T-helper 1 cell treated with Interleukin-12 subunit alpha and Interleukin-12 subunit beta and Interleukin-4 antibody, amounts not matched to agents 30 ng/mL and 1 ng/mL, for 36 hours (primary cell): ENCODE measurements around the gene BACE1-AS. TPM values are rescaled to one million over a fixed set of nuclear protein-coding genes. Genes with fewer than 3 reads are reported as not detected.

ENCODE experiments used
- intact Hi-C: fragments of 100-400 bp; cut with micrococcal nuclease; formaldehyde crosslinking; loops from one replicate; pipeline ENCODE4 v1.15.1; 2024
- total RNA-seq: library from RNA; stranded (reverse); gene quantifications from 2 replicates; pipeline ENCODE4 v1.2.3, GENCODE V29; 2022

BACE1-AS gene
- total RNA-seq, 1 donor from 2014 or later: 6.1 TPM

- intact Hi-C loops: no loop called here
Measured at GRCh38 chr11:117319214-117319840, 28.2 kb downstream of the BACE1-AS start.

- intact Hi-C loops: loop anchor here (1.0 to 5.0 kb wide), 7 partner anchors 80 to 1755 kb away; partner anchors contain the start of genes BUD13, DDX6, HMBS and SIK3
Measured at GRCh38 chr11:117327255-117327566, 36.1 kb downstream of the BACE1-AS start.

- intact Hi-C loops: loop anchor here (1.0 to 5.0 kb wide), 11 partner anchors 80 to 1755 kb away; partner anchors contain the start of genes BUD13, DDX6, HMBS and PAFAH1B2
Measured at GRCh38 chr11:117327567-117328374, 36.6 kb downstream of the BACE1-AS start, which contains the start of gene CEP164. TSS of gene CEP164 (plus strand) at chr11:117327854. CDS start at chr11:117338587, 10,733 bp downstream.

GRCh38 chr11:117328375-117329010 is 37.3 kb downstream of the BACE1-AS start:
- intact Hi-C loops: loop anchor here (1.0 to 5.0 kb wide), 10 partner anchors 81 to 1754 kb away; partner anchors contain the start of genes BUD13, DDX6, HMBS and PAFAH1B2

GRCh38 chr11:117332843-117333242 is 41.7 kb downstream of the BACE1-AS start:
- intact Hi-C loops: no loop called here

GRCh38 chr11:117333917-117334316 is 42.8 kb downstream of the BACE1-AS start:
- intact Hi-C loops: no loop called here

GRCh38 chr11:117334896-117335295 is 43.8 kb downstream of the BACE1-AS start:
- intact Hi-C loops: no loop called here

- intact Hi-C loops: no loop called here
Measured at GRCh38 chr11:117335399-117335798, 44.3 kb downstream of the BACE1-AS start.

- intact Hi-C loops: no loop called here
Measured at GRCh38 chr11:117337076-117337475, 45.9 kb downstream of the BACE1-AS start.

Other genes starting within 250 kb of the BACE1-AS start
- 40.0 and 43.7 TPM in 2 replicates for gene SIK3, start 192.9 kb upstream of the BACE1-AS start, total RNA-seq
- 52.9 and 63.2 TPM in 2 replicates for gene PAFAH1B2, start 147.1 kb upstream of the BACE1-AS start, total RNA-seq
- 29.2 and 31.8 TPM in 2 replicates for gene SIDT2, start 112.6 kb upstream of the BACE1-AS start, total RNA-seq
- 5.8 and 6.0 TPM in 2 replicates for gene TAGLN, start 92.0 kb upstream of the BACE1-AS start, total RNA-seq
- gene PCSK7, start 59.3 kb upstream of the BACE1-AS start, total RNA-seq: 180 and 187 TPM in 2 replicates
- 17.2 and 22.6 TPM in 2 replicates for gene RNF214, start 58.7 kb upstream of the BACE1-AS start, total RNA-seq
- gene BACE1, start 24.9 kb downstream of the BACE1-AS start, total RNA-seq: 0.41 and 0.47 TPM in 2 replicates
- gene CEP164, start 36.5 kb downstream of the BACE1-AS start, total RNA-seq: 32.8 and 33.8 TPM in 2 replicates